Ramos (cell line): Measurements from ENCODE around the gene ISM1.
"Not testable (repeated sequence)": the region's sequence is repeated elsewhere in the genome, so short reads cannot be mapped to it uniquely, and the experiment has no call there.

Experiments used
- in situ Hi-C: fragments of 300-500 bp; cut with MboI; formaldehyde crosslinking; loops from one replicate; pipeline ENCODE4 v1.14.3; 2022; ENCODE audit warnings: low sequenced_read_pairs; ENCODE audit not compliant: unreplicated experiment

ISM1 gene

GRCh38 chr20:13220194-13220903 is 725 bp upstream of the ISM1 start:
- in situ Hi-C loops, result no loop called here

GRCh38 chr20:13221313-13221672 is 219 bp downstream of the ISM1 start:
- in situ Hi-C loops, result no loop called here

- in situ Hi-C loops, result no loop called here
These were observed 722 bp downstream of the ISM1 start for GRCh38 chr20:13221673-13222318.

GRCh38 chr20:13222319-13222716 is 1.2 kb downstream of the ISM1 start:
- in situ Hi-C loops, result no loop called here

GRCh38 chr20:13223736-13224520 is 2.9 kb downstream of the ISM1 start:
- in situ Hi-C loops, result no loop called here

GRCh38 chr20:13226367-13226766 is 5.3 kb downstream of the ISM1 start:
- in situ Hi-C loops, result no loop called here

GRCh38 chr20:13228771-13229170 is 7.7 kb downstream of the ISM1 start:
- in situ Hi-C loops, result no loop called here

- in situ Hi-C loops, result no loop called here
These were observed 8.5 kb downstream of the ISM1 start for GRCh38 chr20:13229538-13229937.

GRCh38 chr20:13231031-13231752 is 10.1 kb downstream of the ISM1 start:
- in situ Hi-C loops, result no loop called here

- in situ Hi-C loops, result no loop called here
These were observed 11.9 kb downstream of the ISM1 start for GRCh38 chr20:13232999-13233398.

- in situ Hi-C loops, result no loop called here
These were observed 13.9 kb downstream of the ISM1 start for GRCh38 chr20:13234961-13235360.

GRCh38 chr20:13236360-13236759 is 15.3 kb downstream of the ISM1 start:
- in situ Hi-C loops, result not testable (repeated sequence)

- in situ Hi-C loops, result no loop called here
These were observed 16.1 kb downstream of the ISM1 start for GRCh38 chr20:13236990-13237720.

GRCh38 chr20:13238001-13238653 is 17.1 kb downstream of the ISM1 start:
- in situ Hi-C loops, result no loop called here

GRCh38 chr20:13243826-13244376 is 22.8 kb downstream of the ISM1 start:
- in situ Hi-C loops, result no loop called here

- in situ Hi-C loops, result no loop called here
These were observed 24.2 kb downstream of the ISM1 start for GRCh38 chr20:13245250-13245723.

GRCh38 chr20:13249118-13249797 is 28.2 kb downstream of the ISM1 start:
- in situ Hi-C loops, result no loop called here

GRCh38 chr20:13249798-13250170 is 28.7 kb downstream of the ISM1 start:
- in situ Hi-C loops, result no loop called here

GRCh38 chr20:13250251-13250650 is 29.2 kb downstream of the ISM1 start:
- in situ Hi-C loops, result no loop called here
